ENCODE measurements around the gene ATXN1.

Gene ATXN1

DNA sequence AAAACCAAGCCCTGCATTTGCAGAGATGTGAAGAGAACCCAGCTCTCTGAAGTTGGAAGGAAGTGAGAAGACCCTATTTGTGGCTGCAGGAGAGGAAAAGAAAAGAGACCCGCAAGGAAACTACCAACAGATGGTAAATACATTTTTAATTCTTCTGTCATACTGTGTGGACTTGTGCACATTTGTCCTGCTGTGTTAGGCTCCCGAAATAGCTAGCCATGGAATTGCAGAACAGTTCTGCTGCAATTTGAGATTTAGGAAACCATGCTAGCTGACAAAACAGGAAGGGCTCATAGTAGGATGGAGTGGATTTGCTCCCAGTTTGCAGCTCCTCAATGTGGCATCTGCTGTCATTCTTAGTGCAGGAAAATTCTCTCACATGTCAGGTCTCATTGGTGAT lies 12.1 kb upstream of the ATXN1 start:
- H3K9me2 ChIP-seq (replicated peaks; ENCODE audit: low read depth, low read length): no peaks in the 10 kb centered on the region
- H3K4me1 ChIP-seq (ENCODE audit: insufficient read depth, low read length, poor library complexity, severe bottlenecking): peaks cover 54% of the 10 kb centered on the region
- H3K4me2 ChIP-seq (ENCODE audit: low read depth, low read length, poor library complexity, severe bottlenecking): peak overlapping the region; percentile 38
- TF ChIP-seq, protein P1, sequence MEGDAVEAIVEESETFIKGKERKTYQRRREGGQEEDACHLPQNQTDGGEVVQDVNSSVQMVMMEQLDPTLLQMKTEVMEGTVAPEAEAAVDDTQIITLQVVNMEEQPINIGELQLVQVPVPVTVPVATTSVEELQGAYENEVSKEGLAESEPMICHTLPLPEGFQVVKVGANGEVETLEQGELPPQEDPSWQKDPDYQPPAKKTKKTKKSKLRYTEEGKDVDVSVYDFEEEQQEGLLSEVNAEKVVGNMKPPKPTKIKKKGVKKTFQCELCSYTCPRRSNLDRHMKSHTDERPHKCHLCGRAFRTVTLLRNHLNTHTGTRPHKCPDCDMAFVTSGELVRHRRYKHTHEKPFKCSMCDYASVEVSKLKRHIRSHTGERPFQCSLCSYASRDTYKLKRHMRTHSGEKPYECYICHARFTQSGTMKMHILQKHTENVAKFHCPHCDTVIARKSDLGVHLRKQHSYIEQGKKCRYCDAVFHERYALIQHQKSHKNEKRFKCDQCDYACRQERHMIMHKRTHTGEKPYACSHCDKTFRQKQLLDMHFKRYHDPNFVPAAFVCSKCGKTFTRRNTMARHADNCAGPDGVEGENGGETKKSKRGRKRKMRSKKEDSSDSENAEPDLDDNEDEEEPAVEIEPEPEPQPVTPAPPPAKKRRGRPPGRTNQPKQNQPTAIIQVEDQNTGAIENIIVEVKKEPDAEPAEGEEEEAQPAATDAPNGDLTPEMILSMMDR (conservative IDR thresholded peaks at IDR 0.05; ENCODE audit: low read length): no peak
- TF ChIP-seq EZH2phosphoT487 (IDR thresholded peaks at IDR 0.05; ENCODE audit: borderline replicate concordance): no peak
- H3K36me3 ChIP-seq (ENCODE audit: insufficient read depth, low read length): no peaks in the 10 kb centered on the region
- H3K27me3 ChIP-seq (ENCODE audit: insufficient read depth, low read length, poor library complexity, severe bottlenecking): no peaks in the 10 kb centered on the region
- no peak overlapping the region for H2AFZ ChIP-seq (ENCODE audit: low read length)
- H3K79me2 ChIP-seq (ENCODE audit: insufficient read depth, low read length): no peaks in the 10 kb centered on the region
- no peak overlapping the region for H3K4me3 ChIP-seq (ENCODE audit: low read length, poor library complexity, severe bottlenecking)
- no peak overlapping the region for H3K9ac ChIP-seq (ENCODE audit: low read depth, low read length, poor library complexity, severe bottlenecking)
- no peaks in the 10 kb centered on the region for H4K20me1 ChIP-seq (ENCODE audit: insufficient read depth, low read length, poor library complexity, severe bottlenecking)
- no peaks in the 10 kb centered on the region for H3K9me3 ChIP-seq (ENCODE audit: insufficient read depth, low read depth, low read length)
- H3F3A ChIP-seq (ENCODE audit: low read depth): no peaks in the 10 kb centered on the region

DNA sequence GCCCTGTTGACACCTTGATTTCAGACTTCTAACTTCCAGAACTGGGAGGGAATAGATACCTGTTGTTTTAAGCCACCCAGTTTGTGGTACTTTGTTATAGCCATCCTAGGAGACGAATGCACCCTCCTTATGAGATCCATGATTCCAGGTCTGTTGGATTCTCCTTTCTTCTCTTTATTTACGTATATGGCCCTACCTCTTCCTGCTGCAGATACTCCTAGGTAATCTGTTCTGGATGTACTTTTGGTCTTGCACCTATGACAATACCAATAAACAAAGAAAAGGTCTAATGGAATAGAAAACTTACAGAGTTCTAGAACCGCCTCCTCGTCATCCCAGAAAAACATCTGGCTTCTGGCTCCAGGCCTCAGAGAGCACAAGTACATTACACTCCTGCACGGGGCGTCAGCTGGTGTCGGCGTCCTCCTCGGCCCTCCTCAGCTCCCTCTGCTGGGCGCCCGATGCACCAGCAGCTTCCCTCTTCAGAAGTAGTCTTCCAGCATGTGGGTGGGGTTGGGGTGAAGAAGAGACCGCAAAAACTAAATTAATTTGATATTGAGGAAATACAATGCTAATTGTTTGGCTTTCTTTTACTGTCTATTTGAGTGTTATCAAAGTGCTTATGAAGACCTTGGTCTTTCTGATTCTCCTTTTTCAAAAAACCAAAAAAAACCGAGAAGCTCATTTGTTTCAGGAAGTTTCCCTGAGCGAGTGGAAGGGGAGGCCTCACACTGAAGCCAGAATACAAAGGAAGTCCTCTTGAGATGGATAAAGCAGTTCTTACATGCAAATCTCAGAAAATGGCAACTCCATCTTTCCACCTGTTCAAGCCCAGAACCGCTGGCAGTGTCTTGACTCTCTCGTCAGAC lies 9.7 kb upstream of the ATXN1 start:
- no peaks in the 10 kb centered on the region for H3F3A ChIP-seq (ENCODE audit: low read depth)
- no peaks in the 10 kb centered on the region for H3K79me2 ChIP-seq (ENCODE audit: insufficient read depth, low read length)
- H3K4me2 ChIP-seq (ENCODE audit: low read depth, low read length, poor library complexity, severe bottlenecking): peak overlapping the region; percentile 91
- no peaks in the 10 kb centered on the region for H3K36me3 ChIP-seq (ENCODE audit: insufficient read depth, low read length)
- peak overlapping the region; percentile 43 for H3K9ac ChIP-seq (ENCODE audit: low read depth, low read length, poor library complexity, severe bottlenecking)
- peak overlapping the region; percentile 52 for H3K4me3 ChIP-seq (ENCODE audit: low read length, poor library complexity, severe bottlenecking)
- H3K9me3 ChIP-seq (ENCODE audit: insufficient read depth, low read depth, low read length): no peaks in the 10 kb centered on the region
- H2AFZ ChIP-seq (ENCODE audit: low read length): peak overlapping the region; percentile 86
- no peaks in the 10 kb centered on the region for H4K20me1 ChIP-seq (ENCODE audit: insufficient read depth, low read length, poor library complexity, severe bottlenecking)
- peaks cover 60% of the 10 kb centered on the region for H3K4me1 ChIP-seq (ENCODE audit: insufficient read depth, low read length, poor library complexity, severe bottlenecking)
- no peaks in the 10 kb centered on the region for H3K27me3 ChIP-seq (ENCODE audit: insufficient read depth, low read length, poor library complexity, severe bottlenecking)
- H3K9me2 ChIP-seq (replicated peaks; ENCODE audit: low read depth, low read length): no peaks in the 10 kb centered on the region
- no peak for TF ChIP-seq EZH2phosphoT487 (IDR thresholded peaks at IDR 0.05; ENCODE audit: borderline replicate concordance)
- TF ChIP-seq, protein P1 (conservative IDR thresholded peaks at IDR 0.05; ENCODE audit: low read length): peak; percentile 97

DNA sequence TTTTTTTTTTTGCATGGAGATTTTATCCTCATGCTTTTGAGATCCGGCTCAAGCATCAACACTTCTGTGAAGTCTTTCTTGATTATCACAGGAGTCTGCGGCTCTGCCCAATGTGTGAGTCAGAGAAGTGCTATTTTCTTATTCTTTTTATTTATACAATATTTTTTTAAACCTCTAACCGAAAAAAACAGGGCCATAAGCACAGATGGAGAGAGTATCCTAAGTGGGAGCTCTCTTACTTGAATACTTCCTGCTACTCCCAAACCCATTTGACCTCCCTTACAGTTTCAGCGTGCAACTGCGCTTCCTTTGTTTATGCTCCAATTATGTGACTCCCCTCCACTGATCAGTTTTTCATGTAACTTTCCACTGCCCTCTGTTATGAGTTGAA lies 8.7 kb upstream of the ATXN1 start:
- H2AFZ ChIP-seq (ENCODE audit: low read length): no peak overlapping the region
- no peaks in the 10 kb centered on the region for H3F3A ChIP-seq (ENCODE audit: low read depth)
- peak overlapping the region; percentile 91 for H3K4me2 ChIP-seq (ENCODE audit: low read depth, low read length, poor library complexity, severe bottlenecking)
- H4K20me1 ChIP-seq (ENCODE audit: insufficient read depth, low read length, poor library complexity, severe bottlenecking): no peaks in the 10 kb centered on the region
- peak overlapping the region; percentile 57 for H3K4me3 ChIP-seq (ENCODE audit: low read length, poor library complexity, severe bottlenecking)
- H3K9me3 ChIP-seq (ENCODE audit: insufficient read depth, low read depth, low read length): no peaks in the 10 kb centered on the region
- TF ChIP-seq EZH2phosphoT487 (IDR thresholded peaks at IDR 0.05; ENCODE audit: borderline replicate concordance): no peak
- TF ChIP-seq, protein P1 (conservative IDR thresholded peaks at IDR 0.05; ENCODE audit: low read length): no peak
- H3K4me1 ChIP-seq (ENCODE audit: insufficient read depth, low read length, poor library complexity, severe bottlenecking): peaks cover 60% of the 10 kb centered on the region
- no peaks in the 10 kb centered on the region for H3K36me3 ChIP-seq (ENCODE audit: insufficient read depth, low read length)
- no peaks in the 10 kb centered on the region for H3K27me3 ChIP-seq (ENCODE audit: insufficient read depth, low read length, poor library complexity, severe bottlenecking)
- peak overlapping the region; percentile 43 for H3K9ac ChIP-seq (ENCODE audit: low read depth, low read length, poor library complexity, severe bottlenecking)
- H3K79me2 ChIP-seq (ENCODE audit: insufficient read depth, low read length): no peaks in the 10 kb centered on the region
- no peaks in the 10 kb centered on the region for H3K9me2 ChIP-seq (replicated peaks; ENCODE audit: low read depth, low read length)

All from Loucy (cell line).